Activated T-cell treated with anti-CD3 and anti-CD28 coated beads for 1 hour (primary cell): ENCODE measurements around the gene ZNF562.
"Not testable (repeated sequence)": the region's sequence is repeated elsewhere in the genome, so short reads cannot be mapped to it uniquely, and the experiment has no call there.

Experiments used
- DNase-seq: peaks from one replicate; pipeline ENCODE4 v3.0.0-alpha.2; 2020; ENCODE audit warnings: low read depth

ZNF562 gene

GRCh38 chr19:9674663-9675357 is at the start of gene ZNF562:
Gene ZNF562, minus strand, starts transcription at chr19:9675100. Its CDS starts 14,356 bp downstream, at chr19:9660744.
- DNase-seq: peak; percentile 68

- no peak for DNase-seq
These were observed 49.3 kb upstream of the ZNF562 start for GRCh38 chr19:9724157-9724556.

- DNase-seq: no peak
These were observed 47.0 kb upstream of the ZNF562 start for GRCh38 chr19:9721861-9722260.

- DNase-seq: no peak
These were observed 45.6 kb upstream of the ZNF562 start for GRCh38 chr19:9720541-9720940.

- DNase-seq: no peak
These were observed 36.9 kb upstream of the ZNF562 start for GRCh38 chr19:9711815-9712214.

GRCh38 chr19:9709305-9709704 is 34.4 kb upstream of the ZNF562 start:
- DNase-seq: no peak

- no peak for DNase-seq
These were observed 30.9 kb upstream of the ZNF562 start for GRCh38 chr19:9705836-9706235.

- DNase-seq: no peak
These were observed 27.3 kb upstream of the ZNF562 start for GRCh38 chr19:9702186-9702585.

- DNase-seq: no peak
These were observed 25.5 kb upstream of the ZNF562 start for GRCh38 chr19:9700229-9700981.

- not testable (repeated sequence) for DNase-seq
These were observed 15.4 kb upstream of the ZNF562 start for GRCh38 chr19:9690301-9690700.

GRCh38 chr19:9679996-9680395 is 5.1 kb upstream of the ZNF562 start:
- DNase-seq: not testable (repeated sequence)

GRCh38 chr19:9675358-9675901 is 530 bp upstream of the ZNF562 start:
- not testable (repeated sequence) for DNase-seq

- no peak for DNase-seq
These were observed 813 bp downstream of the ZNF562 start for GRCh38 chr19:9673912-9674662.

- DNase-seq: no peak
These were observed 2.0 kb downstream of the ZNF562 start for GRCh38 chr19:9672893-9673292.

GRCh38 chr19:9671655-9672054 is 3.2 kb downstream of the ZNF562 start:
- no peak for DNase-seq

- no peak for DNase-seq
These were observed 6.4 kb downstream of the ZNF562 start for GRCh38 chr19:9668544-9668943.

- DNase-seq: no peak
These were observed 7.0 kb downstream of the ZNF562 start for GRCh38 chr19:9667898-9668297.

GRCh38 chr19:9658769-9659168 is 16.1 kb downstream of the ZNF562 start:
- no peak for DNase-seq

GRCh38 chr19:9653066-9653555 is 21.8 kb downstream of the ZNF562 start:
- DNase-seq: not testable (repeated sequence)

- DNase-seq: not testable (repeated sequence)
These were observed 23.4 kb downstream of the ZNF562 start for GRCh38 chr19:9651464-9651863.

- no peak for DNase-seq
These were observed 24.6 kb downstream of the ZNF562 start for GRCh38 chr19:9650345-9650744.

- DNase-seq: no peak
These were observed 29.4 kb downstream of the ZNF562 start for GRCh38 chr19:9645472-9645871.
